ENCODE results near the gene HS1BP3.

HS1BP3 gene

DNA sequence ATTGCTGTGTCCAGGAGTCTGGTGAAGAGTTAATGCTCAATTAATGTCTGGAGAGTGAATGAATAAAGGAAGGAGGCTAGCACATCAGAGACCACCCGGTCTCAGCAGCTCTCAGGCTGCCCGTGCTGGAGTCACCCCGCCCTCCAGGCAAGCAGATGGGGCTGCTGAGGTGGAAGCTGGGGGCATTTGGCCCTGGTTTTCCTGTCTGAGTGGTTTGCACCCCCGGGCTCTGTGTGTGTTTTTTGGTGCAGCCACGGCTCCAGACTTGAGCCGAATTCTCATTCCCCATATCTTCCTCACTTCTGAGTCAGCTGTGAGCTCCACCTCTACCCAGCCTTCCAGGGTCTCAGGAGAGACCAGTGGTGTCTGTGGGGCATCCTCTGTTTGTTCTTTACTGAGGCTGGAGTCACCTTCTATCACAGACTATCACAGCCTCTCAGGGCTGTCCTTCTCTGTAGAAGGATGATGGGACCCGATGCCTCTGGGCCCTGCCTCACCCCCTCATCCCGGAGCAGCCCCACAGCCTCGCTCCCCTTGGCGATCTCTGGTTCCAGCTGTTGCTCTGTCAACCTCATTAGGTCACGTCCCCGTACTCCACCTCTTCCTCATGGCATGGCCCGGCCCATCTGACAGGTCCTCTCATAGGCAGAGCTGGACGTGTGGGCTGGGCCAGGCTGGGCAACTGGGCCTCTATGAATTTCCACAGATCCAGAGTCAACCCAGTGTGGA is 60.8 kb downstream of the HS1BP3 start:
- in situ Hi-C loops (cut with HindIII; ENCODE audit: low sequenced_read_pairs): no loop called here

DNA sequence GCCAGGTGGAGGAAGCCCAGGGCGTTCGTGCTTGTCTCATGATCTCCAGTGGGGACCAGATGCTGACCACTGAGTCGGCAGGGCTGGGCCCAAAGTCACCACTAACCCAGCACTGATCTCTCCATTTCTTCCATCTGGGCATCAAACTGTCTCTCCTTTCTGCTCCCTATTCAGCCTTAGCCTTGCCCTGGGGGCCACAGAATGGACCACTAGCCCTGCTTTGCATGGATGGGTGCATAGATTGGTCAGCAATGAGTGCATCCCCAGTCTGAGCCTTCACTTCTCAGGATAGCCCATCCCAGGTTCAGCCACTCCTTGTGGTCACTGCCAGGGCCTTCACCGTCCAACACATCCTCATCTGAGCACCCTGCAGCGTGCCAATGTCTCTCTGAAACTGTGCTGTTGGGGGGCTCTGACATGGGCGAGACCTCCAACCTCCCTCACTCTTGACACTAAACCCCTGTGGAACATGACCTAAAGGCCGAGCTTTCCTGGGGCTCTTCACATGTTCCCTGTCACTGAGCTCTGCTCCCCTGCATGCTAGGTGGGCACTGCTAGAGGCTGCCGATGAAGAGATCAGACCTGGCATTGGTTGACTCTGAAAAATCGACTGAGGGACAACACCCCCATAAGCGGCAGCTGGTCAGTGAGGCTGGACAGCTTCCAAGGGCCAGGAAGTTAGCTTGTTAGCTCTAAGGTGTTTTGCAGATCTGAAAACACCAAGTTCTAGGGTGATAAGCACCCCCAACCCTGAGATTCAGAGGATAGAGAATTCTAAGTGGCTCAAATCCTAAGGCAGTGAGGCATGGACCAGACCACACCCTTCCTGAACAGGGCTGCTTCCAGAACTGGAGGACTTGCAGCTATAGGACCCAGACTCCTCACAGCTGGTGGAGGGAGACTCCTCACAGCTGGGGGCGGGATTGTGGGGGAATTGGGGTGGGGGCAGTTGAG is 61.7 kb downstream of the HS1BP3 start:
- in situ Hi-C loops (cut with HindIII; ENCODE audit: low sequenced_read_pairs): no loop called here

DNA sequence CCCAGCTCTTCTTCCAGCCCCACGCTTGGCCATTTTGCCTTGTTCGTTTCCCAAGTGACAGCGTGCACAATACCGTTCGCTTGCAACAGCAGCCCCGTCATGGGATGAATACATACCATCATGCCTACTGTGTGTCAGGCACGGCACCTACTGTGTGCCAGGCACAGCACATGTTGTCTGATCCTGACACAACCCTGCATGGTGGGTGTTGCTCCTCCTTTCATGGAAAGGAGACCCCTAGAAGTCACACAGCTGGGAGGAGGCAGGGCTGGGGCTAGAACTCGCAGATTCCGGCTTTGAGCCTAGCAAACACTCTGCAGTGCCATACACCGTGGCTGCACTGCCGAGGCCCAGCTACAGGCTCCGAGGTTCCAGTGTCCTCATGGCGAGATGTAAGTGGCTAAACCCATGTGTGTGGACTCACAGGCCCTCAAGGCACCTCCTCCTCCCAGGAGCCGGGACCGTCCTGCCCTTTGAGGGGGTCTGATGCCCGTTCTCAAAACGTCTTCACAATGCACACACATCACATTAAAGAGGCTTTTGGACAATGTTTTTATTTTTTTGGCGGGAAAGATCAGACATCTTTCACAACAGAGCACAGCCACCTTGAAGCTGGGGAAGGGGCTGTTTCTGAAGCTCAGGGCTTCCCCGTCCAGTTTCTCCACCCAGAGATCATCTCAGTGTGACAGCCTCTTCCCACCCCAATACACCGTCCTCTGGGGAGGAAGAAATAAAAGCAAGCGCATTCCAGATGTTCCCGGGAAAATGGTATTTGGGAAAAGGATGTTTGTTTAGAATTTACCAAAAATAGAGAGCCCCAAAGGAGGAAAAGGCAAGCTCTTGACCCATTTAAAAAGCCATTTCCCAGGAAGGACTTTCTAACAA is 64.9 kb downstream of the HS1BP3 start:
- in situ Hi-C loops (cut with HindIII; ENCODE audit: low sequenced_read_pairs): no loop called here

DNA sequence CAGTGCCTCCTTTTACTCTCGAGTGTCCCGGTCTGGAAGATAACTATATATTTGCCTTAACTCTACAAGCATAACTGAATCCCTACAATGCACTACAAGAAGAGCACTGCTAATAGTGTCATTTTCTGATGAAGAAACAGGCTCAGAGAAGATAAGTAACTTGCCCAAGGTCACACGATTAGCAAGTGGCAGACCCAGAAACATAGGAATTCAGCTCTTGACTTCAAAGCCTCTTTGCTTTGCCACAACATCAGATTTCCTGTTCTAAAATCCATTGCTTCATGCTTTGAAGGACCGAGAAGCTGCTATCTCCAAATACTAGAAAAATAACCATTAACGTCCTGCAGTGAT is 65.6 kb downstream of the HS1BP3 start:
- in situ Hi-C loops (cut with HindIII; ENCODE audit: low sequenced_read_pairs): no loop called here

DNA sequence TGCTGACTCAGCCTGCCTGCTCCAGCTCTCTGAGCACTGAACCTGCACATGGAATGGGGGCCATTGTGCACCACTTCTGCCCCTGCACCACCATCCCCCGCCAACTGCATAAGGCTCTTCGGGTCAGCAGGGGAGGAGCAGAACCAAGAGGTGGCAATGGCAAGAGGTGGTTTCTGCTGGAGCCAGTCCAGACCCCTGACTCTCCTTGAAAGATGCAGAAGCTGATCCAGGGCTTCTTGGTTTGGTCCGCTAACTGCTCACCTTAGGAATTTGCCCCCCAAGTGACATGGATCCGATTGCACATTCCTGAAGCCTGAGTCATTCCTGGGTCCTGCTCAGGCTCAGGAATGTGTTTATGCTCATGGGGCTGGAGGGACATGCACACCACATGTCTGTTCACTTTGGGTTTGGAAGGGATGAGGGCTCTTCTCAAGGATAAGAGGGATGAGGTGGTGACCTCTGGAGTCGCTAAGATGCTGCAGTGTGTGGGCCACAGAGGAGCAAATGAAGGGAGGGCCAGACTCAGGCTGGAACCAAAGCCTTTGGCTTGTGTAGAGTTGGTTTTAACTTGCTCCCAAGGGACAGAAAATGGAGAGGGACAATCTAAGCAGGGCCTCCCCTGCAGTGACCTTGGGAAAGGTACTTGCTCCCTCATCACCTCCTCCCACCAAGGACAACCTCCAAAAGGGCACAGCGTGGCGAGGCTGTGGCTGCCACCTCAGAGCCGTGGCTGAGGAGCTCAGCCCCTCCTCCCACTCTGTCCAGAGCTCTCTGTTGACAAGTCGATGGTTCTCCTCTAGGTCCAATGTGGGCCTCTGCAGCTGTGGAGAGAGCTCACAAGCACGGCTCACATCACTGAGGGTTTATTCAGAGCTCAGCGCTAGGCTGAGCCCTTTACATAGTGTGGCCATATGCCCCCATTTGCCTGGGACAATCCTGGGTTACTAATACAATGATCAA is 66.2 kb downstream of the HS1BP3 start:
- in situ Hi-C loops (cut with HindIII; ENCODE audit: low sequenced_read_pairs): no loop called here

DNA sequence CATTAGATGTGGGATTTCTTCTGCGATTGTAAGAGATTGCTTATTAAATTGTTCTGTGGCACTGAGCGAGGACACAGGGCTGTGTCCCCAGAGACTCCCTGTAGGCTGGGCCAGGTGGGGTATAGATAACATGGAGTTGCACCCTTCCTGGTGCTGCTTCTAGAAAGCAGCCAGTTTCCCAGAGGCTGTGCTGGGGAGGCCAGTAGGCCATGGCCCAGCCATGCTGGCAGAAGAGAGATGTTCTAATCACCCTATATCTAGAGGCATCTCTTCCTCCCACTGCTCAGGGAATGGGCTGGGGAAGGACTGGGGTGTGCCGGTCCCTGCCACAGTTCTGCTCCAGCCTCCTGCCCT is 66.9 kb downstream of the HS1BP3 start:
- in situ Hi-C loops (cut with HindIII; ENCODE audit: low sequenced_read_pairs): no loop called here

DNA sequence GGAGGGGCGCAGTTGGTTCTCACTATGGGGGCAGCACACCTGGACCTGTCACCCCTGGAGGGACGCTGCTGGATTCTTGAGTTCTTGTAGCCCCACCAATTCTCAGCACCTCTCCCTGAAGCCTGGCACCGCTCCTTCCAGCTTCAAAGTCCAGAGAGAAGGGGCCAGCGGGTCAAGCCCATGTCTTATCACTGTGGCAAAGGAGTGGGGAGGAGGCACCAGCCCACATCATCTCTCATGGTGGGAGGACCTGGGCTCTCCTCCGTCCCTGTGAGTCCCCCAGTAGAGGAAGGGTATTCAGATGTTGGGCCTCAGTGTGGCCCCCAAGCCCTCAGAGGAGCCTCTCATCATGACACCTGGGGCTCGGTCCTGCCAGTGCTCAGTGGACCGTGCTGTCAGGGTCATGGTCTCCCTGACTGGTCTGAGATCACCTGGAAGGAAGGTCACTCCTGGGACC is 67.4 kb downstream of the HS1BP3 start:
- in situ Hi-C loops (cut with HindIII; ENCODE audit: low sequenced_read_pairs): no loop called here

DNA sequence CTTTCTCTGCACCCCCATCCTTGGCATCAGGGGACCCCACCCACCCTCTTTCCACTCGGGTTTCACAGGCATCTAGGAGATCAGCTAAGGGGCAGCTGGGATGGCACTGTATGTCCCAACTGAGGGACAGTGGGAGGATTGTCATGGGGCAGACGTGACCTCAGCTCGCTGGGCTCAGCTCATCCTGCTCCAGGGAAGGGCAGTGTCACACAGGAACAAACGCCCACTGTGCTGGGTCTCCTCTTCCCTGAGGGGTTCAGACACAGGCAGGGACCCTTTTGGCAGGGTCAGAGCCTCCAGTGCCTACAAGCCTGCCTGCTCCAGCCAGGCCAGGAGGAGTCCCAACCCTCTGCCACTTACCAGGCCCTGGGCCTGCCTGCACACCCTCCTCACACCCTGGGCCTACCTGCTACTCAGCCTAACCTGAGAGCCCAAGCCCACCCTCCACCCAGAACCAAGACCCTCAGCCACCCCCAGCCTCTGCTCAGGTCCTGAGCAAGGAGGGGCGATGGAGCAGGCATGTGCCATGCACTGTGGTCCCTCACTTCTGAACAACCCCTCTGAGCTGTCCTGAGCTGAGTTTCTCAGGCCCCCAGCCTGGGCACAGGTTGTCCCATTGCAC is 68.2 kb downstream of the HS1BP3 start:
- in situ Hi-C loops (cut with HindIII; ENCODE audit: low sequenced_read_pairs): no loop called here

DNA sequence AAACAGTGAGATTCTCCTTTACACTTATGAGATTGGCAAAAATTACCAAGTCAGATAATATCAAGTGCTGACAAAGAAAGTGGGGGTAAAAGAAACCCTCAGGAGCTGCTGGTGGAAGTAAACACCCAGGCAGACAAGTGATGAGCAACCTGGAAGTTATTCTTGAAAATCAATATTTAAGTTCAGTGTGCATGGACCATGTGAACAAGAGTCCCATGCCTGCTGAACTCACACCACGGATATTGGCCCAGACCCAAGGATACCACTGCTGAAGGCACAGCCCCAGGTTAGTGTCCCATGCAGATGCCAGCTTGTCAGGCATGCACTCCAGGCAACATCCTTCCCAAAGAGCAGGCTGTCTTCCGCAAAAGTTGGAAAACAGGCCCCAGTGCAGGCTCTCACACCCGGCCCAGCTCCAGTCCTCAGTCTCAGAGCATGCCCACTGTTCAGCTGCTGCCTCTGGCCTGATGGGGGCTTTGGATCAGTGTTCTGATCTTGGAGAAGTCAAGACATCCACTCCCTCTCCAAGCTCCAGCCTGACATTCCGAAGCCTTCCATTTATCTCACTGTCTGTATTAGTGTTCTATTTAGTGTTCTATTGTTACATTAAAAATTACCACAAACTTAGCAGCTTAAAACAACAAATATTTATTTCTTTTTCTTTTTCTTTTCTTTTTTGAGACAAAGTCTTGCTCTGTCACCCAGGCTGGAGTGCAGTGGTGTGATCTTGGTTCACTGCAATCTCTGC is 70.0 kb downstream of the HS1BP3 start:
- in situ Hi-C loops (cut with HindIII; ENCODE audit: low sequenced_read_pairs): no loop called here

DNA sequence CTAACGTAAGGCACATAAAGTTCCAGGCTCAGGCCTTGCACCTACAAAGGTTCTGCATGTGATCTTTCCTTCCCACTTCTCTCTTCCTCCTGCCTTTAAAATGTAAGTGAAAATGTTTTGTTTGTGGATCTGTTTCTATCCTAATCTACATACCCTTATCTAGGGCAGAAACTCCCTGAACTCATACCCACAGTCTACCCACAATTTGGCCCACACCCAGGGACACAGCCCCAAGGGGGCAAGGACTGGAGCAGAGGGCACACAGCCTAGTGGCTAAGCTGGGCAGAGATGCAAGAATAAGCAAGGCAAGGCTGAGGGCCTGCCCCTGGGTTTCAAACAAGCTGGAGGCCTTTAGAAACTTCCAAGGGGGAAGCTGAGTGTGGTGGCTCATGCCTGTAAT is 71.0 kb downstream of the HS1BP3 start:
- in situ Hi-C loops (cut with HindIII; ENCODE audit: low sequenced_read_pairs): no loop called here

DNA sequence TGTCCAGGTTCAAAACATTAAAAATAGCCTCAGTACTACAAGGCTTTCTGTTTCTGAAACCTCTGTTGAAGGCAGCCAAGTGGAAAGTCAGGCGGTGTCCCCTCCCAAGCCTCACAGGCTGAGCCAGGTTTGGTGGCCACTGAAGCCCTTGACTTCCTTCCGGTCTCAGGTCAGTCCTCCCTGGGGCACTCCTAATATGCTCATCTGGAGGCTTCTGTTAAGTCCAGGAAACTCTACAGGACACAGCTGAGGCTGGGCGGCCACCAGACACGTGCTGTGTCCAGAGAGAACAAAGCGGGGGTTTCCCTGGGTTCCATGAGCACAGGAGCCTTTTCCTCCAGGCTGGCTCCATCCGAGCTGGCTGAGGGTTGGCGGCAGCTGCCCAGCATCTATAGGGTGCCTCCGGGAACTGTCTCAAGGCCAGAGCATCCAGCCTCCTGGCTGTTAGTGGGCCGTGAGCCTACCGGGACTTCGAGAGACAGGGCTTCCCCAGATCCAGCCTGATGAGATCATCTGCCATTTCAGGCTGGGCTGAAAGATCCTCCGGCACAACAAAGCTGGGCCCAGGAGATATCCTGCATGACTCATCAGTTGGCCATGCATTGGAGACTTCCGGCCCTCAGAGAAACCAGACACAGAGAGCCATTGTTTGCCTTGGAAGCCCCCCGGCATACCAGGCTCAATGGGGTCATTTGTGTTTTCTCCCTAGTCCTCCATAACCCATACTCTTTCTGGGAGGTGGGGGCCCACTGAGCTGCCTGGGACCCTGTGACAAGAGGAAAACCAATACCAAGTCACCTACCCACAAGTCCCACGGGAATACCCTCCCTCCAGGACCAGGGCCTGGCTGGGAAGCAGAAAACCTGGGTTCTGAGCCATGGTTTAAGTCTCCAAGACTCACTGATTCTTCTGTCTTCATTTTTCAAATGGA is 71.7 kb downstream of the HS1BP3 start:
- in situ Hi-C loops (cut with HindIII; ENCODE audit: low sequenced_read_pairs): no loop called here

DNA sequence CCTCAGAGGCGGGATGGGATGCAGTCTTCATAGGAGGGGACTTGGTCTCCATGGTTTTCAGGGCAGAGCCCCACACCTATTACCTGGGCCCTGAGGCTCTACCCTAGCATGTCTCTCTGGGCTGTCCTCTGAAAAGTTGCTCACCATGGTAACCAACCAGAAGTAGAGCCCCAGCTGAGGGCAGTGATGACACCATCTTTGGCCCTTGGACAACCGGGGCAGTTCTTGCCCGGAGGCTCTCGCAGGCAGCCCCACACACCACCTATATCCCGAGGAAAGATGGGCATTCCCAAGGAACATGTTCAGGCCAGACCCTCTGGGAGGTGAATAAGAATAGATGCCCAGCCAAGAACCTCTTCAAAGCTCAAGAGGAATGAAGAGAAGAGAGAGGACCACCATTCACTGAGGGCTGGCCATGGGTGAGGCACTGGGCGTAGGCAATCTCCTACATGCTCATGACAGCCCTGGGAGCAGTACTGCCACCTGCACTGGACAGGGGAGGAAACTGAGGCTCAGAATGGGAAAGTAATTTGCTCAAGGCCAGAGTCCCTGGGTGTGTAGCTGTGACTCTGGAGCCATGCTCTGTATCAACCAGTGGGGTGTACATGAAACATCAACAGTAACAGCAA is 72.5 kb downstream of the HS1BP3 start:
- in situ Hi-C loops (cut with HindIII; ENCODE audit: low sequenced_read_pairs): no loop called here

DNA sequence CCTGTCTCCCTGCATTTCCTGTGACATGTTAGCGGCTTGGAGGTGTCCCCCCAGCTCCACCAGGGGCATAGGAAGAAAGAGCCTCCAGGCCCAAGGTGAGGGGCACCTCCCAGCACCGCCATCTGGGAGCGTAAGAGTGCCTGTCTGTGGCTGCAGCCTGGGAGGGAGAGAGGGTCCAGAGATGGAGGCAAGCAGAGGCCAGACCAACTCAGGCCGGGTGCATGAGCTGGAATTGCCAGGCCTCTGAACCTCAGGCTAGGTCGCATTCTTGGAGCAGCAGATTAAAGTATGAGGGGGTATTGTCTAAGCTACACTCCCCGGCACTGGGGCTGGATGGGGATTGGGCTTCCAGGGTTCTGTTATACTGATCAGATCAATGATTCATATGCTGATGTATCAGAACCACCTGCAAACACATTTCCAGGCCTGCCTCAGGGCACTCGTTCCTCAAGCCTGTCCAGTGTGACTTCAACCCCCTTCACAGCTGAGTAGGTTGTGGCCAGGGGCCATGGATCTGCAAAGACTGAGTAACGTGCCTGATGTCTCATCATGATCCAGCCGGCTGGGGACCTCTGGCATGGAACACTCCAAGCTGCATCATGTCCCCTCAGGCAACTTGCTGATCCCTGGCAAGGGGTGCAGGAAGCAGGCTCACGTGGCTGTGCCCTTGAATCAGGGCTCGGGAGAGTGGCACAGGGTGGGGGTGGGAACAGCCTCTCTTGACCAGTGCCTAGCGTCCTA is 73.2 kb downstream of the HS1BP3 start:
- in situ Hi-C loops (cut with HindIII; ENCODE audit: low sequenced_read_pairs): no loop called here

DNA sequence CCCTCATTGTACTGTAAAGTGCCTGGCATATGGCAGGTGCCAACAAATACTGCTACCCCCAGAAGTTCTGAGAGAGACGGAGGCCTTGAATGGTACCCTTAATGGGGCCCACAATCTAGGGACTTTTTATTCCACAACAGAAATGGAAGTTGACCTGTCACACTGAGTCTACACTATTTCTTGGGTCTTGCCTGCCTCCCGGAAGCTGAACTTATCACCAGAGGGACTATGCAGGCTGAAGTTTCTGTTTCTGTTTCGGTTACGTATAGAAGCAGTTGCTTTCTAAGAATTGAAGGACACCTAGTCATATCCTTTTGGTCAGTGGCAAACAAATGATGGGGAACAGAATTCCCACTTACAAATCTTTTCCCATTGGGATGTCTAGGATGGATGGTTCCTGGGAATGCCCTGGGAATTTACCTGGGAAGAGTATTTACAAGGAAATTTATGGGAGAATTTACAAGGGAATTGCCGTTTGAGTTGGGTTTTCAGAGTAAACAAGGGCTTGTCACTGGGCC is 74.2 kb downstream of the HS1BP3 start:
- in situ Hi-C loops (cut with HindIII; ENCODE audit: low sequenced_read_pairs): no loop called here

DNA sequence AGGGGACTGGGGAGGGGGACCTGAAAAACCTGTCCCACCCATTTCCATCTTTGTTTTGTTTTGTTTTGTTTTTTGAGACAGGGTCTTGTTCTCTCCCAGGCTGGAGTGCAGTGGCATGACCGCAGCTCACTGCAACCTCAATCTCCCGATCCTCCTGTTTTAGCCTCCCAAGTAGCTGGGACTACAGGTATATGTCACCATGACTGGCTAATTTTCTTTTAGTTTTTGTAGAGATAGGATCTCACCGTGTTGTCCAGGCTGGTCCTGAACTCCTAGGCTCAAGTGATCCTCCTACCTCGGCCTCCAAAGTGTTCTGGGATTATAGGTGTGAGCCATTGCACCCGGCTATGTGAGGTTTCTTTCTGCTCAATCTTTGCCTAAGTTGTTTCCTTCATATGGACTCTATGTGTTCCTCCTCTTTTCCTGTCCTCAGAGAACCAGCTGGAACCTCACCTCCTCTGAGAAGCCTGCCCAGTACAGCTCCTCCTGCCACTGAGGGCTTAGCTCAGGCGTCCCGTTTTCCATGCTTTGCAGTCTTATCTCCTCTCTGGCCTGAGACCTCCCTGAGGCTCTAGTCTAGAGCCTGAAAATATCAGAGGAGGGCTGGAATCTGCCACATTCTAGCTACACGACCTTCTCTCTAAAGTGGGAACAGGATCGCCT is 74.8 kb downstream of the HS1BP3 start:
- in situ Hi-C loops (cut with HindIII; ENCODE audit: low sequenced_read_pairs): no loop called here

DNA sequence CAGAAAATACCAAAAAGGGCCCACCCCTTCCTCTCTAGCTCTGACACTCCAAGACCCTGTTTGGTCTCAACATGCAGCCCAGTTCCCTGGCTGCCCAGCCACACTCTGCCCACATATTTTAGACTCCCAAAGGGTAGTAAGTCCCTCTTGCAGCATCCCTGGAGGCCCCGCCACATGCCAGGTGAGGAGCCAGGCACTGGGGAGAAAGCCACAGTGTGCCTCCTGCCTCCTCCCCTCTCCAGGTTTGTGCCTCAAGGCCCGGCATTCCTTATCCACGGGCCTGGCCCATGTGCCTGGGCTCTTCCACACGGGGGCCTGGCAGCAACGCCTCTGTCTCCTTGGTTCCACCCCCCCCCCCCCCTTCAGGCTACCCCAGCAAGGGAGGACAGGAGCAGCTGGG is 75.5 kb downstream of the HS1BP3 start:
- in situ Hi-C loops (cut with HindIII; ENCODE audit: low sequenced_read_pairs): no loop called here
